Transverse colon (tissue), 4 donors: ENCODE results near the gene FAM118B. TPM values are rescaled to one million over a fixed set of nuclear protein-coding genes. Genes with fewer than 3 reads are reported as not detected.

Experiments used
- DNase-seq: peaks from one replicate; pipeline ENCODE4 v3.0.0-alpha.2; 2019
- H3K27ac ChIP-seq, 4 donors: fragments of 200-600 bp; sonication (generic); 2 replicates each; pipeline ENCODE4 v1.5.1; 2016 to 2018; ENCODE audit warnings: inconsistent platforms in 4 of 4
- H3K27me3 ChIP-seq: fragments of 200-600 bp; sonication (generic); 2 replicates; pipeline ENCODE4 v1.5.1; 2017; ENCODE audit warnings: inconsistent platforms
- H3K36me3 ChIP-seq, 4 donors: fragments of 200-600 bp; sonication (generic); 2 replicates each; pipeline ENCODE4 v1.5.1; 2017 to 2019; ENCODE audit warnings: inconsistent platforms in 4 of 4
- H3K4me1 ChIP-seq, 4 donors: fragments of 200-600 bp; sonication (generic); 2 replicates each; pipeline ENCODE4 v1.5.1; 2017 to 2020; ENCODE audit warnings: inconsistent platforms in 4 of 4
- H3K4me3 ChIP-seq, 4 donors: fragments of 200-600 bp; sonication (generic); 1 replicate in 1 of 4; 2 replicates in 3 of 4; pipeline versions ENCODE4 v1.5.1 to v1.6.1; 2017 to 2019; ENCODE audit warnings: inconsistent platforms in 4 of 4
- H3K9me3 ChIP-seq, 2 donors: fragments of 200-600 bp; sonication (generic); 2 replicates each; pipeline ENCODE4 v1.5.1; 2017 to 2019; ENCODE audit warnings: inconsistent platforms in 2 of 2
- CTCF ChIP-seq, 5 experiments: fragments of 200-600 bp in 3 of 5; fragments of 450-650 bp in 2 of 5; sonication (generic) in 3 of 5; IDR thresholded peaks; 1 replicate in 2 of 5; 2 replicates in 3 of 5; pipeline ENCODE4 v1.5.1; 2016 to 2017; ENCODE audit warnings: antibody characterized with exemption in 5 of 5, inconsistent platforms in 3 of 5, mild to moderate bottlenecking in 2 of 5, moderate library complexity in 1 of 5
- EP300 ChIP-seq: sonication (generic); formaldehyde crosslinking; IDR thresholded peaks from one replicate; pipeline ENCODE4 v1.6.1; 2017; ENCODE audit warnings: antibody characterized with exemption, low read depth
- POLR2A ChIP-seq: fragments of 450-650 bp; IDR thresholded peaks from one replicate; pipeline ENCODE4 v1.6.1; 2016; ENCODE audit warnings: antibody characterized with exemption, mild to moderate bottlenecking, moderate library complexity
- POLR2AphosphoS5 ChIP-seq, 3 donors: sonication (generic); formaldehyde crosslinking; IDR thresholded peaks; one replicate each; pipeline ENCODE4 v1.6.1; 2016; ENCODE audit warnings: antibody characterized with exemption in 3 of 3
- WGBS, 2 donors: methylation state at CpG; one replicate each; pipeline ENCODE4 v1.1.5; 2018; ENCODE audit warnings: low coverage in 1 of 2; 5-methylcytosine and 5-hydroxymethylcytosine counted together
- in situ Hi-C, 4 donors: fragments of 200-750 bp; cut with MboI; loops; one replicate each; pipeline versions ENCODE4 v1.15.0 to v1.15.1; 2017; ENCODE audit warnings: low sequenced_read_pairs in 3 of 4, low pct_ligation_motif_present in 1 of 4, low pct_unique_long_range_greater_than_20kb in 1 of 4
- intact Hi-C: fragments of 100-400 bp; cut with DNase I; formaldehyde crosslinking; loops from one replicate; pipeline ENCODE4 v1.15.1; 2023; ENCODE audit warnings: low total_unique reads
- total RNA-seq, 4 donors: library from RNA; depleted of rRNA; stranded (reverse); fragments of >200 nt; gene quantifications; one replicate each; pipeline ENCODE4 v1.1.0, GENCODE V29; 2016

FAM118B gene
- total RNA-seq, 4 donors from 2014 or later, result 13.7 to 54.5 (median 47.3) TPM

GRCh38 chr11:126175393-126175792 lies 36.2 kb upstream of the FAM118B start:
- Histone ChIP-seq H3K4me1 (no peaks in the 10 kb centered on the region), H3K36me3 (no peaks in the 10 kb centered on the region), H3K27me3 (no peaks in the 10 kb centered on the region), H3K27ac (no peak overlapping the region), H3K4me3 (no peak overlapping the region), H3K9me3 (no peaks in the 10 kb centered on the region)
- in situ Hi-C loops (no loop called here), intact Hi-C loops (no loop called here)
- no peak for DNase-seq
- WGBS, 2 donors, result 56 to 60% methylated on average over 1 to 14 of the region's 15 CpGs
- TF ChIP-seq POLR2AphosphoS5 (IDR thresholded peaks at IDR 0.05), result no peak
- TF ChIP-seq EP300, result no peak
- TF ChIP-seq CTCF (IDR thresholded peaks at IDR 0.05), result no peak
- TF ChIP-seq POLR2A, result no peak

- Histone ChIP-seq H3K4me1 (no peaks in the 10 kb centered on the region), H3K36me3 (no peaks in the 10 kb centered on the region), H3K27me3 (no peaks in the 10 kb centered on the region), H3K27ac (no peak overlapping the region), H3K4me3 (no peak overlapping the region), H3K9me3 (no peaks in the 10 kb centered on the region)
- 80 to 94% methylated on average over 2 to 8 of the region's 8 CpGs for WGBS, 2 donors
- TF ChIP-seq EP300 (no peak), POLR2A (no peak), POLR2AphosphoS5 (IDR thresholded peaks at IDR 0.05) (no peak), CTCF (IDR thresholded peaks at IDR 0.05) (no peak)
- intact Hi-C loops (no loop called here), in situ Hi-C loops (no loop called here)
- no peak for DNase-seq
These were observed 34.6 kb upstream of the FAM118B start for GRCh38 chr11:126176853-126177470.

- Histone ChIP-seq H3K27me3 (no peaks in the 10 kb centered on the region), H3K4me1 (no peaks in the 10 kb centered on the region), H3K27ac (no peak overlapping the region), H3K4me3 (no peak overlapping the region), H3K9me3 (no peaks in the 10 kb centered on the region), H3K36me3 (no peaks in the 10 kb centered on the region)
- WGBS, 2 donors, result 60 to 62% methylated on average over 1 to 13 of the region's 13 CpGs
- no peak for TF ChIP-seq POLR2A
- no peak for TF ChIP-seq CTCF (IDR thresholded peaks at IDR 0.05)
- no peak for TF ChIP-seq POLR2AphosphoS5 (IDR thresholded peaks at IDR 0.05)
- no peak for TF ChIP-seq EP300
- in situ Hi-C loops (no loop called here), intact Hi-C loops (no loop called here)
- no peak for DNase-seq
These were observed 29.4 kb upstream of the FAM118B start for GRCh38 chr11:126181939-126182730.

GRCh38 chr11:126182787-126183445 lies 28.7 kb upstream of the FAM118B start:
- 80 to 85% methylated on average over 9 to 11 of the region's 11 CpGs for WGBS, 2 donors
- H3K4me3 ChIP-seq, result no peak overlapping the region
- no peaks in the 10 kb centered on the region for H3K4me1 ChIP-seq
- in situ Hi-C loops, result no loop called here
- H3K27ac ChIP-seq, result no peak overlapping the region
- no peak for DNase-seq
- no peak for TF ChIP-seq POLR2AphosphoS5 (IDR thresholded peaks at IDR 0.05)
- no peak for TF ChIP-seq POLR2A
- TF ChIP-seq CTCF (IDR thresholded peaks at IDR 0.05), result no peak
- TF ChIP-seq EP300, result no peak
- H3K36me3 ChIP-seq, result no peaks in the 10 kb centered on the region
- no peaks in the 10 kb centered on the region for H3K9me3 ChIP-seq
- H3K27me3 ChIP-seq, result no peaks in the 10 kb centered on the region
- intact Hi-C loops, result no loop called here
